SW 1271 (cell line): ENCODE data around the gene ACACB.

Experiments used
- DNase-seq, 2 experiments: peaks; one replicate each; lab custom pipeline; 2025; lab: John Stamatoyannopoulos, UW

The ACACB gene

DNA sequence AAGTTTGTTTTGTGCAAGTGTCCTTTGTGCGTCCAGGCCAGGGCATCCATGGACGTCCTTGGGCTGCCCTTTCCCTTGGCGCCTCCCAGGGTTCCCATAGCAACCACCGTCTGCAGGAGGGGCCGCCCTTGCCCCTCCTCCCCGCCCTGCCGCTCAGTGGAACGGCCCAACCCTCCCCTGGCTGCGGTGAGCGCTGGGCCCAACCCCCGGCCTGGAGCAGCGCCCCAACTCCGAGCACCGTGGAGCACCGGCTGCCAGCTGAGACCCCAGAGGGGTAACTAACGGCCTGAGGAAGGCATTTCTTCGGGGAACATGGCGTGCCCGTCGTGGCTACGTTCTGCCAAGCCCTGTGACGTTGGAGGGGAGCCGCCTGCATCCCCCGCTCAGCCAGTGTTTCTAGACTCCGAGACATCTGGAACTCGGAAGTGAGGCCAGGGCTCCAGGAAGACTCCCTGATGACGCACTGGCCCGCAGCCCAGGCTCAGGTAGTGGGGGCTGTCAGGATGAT lies 5.3 kb upstream of the ACACB start:
- DNase-seq: peak; percentile 70 to 91

DNA sequence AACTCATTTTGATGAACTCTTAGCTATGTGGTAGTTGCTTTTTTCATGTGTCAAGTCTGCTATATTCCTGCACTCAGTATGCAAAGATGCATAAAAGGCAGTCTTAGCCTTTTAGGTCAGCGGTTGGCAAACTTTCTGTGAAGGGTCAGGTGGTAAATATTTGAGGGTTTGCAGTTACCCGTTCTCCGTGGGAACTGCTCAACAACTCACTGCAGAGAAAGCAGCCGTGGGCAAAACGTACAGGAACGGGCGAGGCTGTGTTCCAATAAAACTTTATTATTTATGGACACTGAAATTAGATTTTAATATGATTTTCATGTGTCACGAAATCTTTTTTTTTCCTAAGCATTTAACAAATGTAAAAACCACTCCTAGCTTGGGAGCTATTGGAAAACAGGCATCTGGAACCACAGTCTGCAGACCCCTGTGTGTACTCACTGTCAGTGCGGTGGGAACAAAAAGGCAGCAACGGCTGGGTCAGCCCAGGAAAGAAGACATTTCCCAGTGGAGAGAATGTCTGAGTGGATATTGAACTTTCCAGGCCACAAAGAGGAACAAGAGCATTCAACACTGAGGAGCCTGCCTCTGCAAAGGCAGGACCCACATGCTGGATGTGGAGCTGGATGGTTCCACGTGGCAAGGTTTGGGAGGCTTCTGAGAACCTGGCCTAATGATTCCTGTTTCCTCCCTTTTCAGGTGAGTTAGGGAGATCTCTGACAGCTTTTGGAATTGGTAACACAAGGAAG lies 3.5 kb upstream of the ACACB start:
- DNase-seq: no peak

DNA sequence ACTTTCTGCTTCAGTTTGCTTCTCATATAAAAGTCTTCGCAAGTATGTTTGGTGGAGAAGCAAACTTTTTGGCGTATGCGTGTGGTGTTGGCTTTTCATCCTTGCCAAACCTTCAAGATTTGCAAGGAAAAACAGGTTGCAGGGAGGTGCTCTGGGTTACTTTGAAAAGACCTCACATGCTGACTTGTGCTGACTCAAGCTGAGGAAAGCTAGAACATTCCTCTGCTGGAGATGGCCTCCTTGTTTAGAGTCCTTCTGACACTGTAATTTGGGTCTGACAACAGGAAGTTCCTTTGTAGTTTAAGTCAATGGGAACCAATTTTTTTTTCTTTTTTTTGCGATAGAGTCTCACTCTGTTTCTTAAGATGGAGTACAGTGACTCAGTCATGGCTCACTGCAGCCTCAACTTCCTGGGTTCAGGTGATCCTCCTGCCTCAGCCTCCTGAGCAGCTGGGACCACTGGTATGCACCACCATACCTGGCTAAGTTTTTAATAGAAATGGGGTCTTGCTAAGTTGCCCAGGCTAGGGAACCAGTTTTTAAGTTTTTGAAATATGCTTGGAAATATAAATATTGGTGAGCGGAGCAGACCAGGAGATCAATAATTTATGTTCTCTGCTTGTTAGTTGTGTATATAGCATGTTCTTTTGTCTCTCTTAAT lies 2.6 kb upstream of the ACACB start:
- DNase-seq: no peak

DNA sequence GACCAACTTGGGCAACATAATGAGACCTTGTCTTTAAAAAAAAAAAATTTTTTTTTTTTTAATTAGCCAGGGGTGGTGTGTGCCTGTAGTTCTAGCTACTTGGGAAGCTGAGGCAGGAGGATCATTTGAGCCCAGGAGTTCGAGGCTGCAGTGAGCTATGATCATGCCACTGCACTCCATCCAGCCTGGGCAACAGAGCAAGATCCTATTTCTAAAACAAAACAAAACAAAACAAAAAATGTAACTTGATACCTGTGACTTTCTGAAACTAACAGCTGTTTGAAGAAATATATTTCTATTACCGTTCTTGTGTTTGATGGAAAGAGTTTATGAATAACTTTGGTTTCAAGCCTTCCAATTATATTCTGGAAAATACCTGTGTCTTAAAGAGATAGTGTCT lies 1.7 kb upstream of the ACACB start:
- no peak for DNase-seq

DNA sequence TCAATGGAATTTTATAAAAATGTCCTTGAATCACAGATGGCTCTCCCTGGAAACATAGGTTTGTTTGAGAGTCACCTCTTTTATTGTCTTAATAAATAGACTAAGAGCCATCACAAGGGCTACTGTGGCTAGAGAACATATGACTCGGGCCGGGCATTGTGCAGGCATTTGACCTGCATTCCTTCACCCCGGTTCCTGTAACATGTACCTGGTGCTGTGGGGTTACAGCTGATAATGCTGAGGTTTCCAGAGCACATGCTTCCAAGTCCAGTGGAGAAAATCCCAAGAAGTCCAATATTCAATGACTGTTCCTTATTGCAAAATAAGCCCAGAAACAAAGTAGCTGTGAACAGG lies 1.0 kb upstream of the ACACB start:
- no peak for DNase-seq

DNA sequence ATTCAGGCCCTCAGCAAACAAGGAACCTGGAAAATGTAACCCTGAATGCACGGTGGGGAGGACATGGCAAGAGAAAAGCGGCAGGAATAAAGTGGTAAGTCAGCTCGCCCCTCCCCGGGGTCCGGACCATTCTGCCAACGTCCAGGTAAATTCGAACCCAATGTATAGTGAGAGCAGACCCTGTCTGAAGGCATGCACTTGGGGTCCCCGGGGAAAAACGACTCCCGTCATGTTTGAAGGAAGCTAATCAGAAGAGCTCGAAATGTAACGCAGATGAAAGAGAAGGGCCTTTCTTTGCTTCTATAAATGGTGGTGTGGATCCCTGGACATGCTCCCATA lies 193 bp downstream of the ACACB start:
- no peak for DNase-seq

DNA sequence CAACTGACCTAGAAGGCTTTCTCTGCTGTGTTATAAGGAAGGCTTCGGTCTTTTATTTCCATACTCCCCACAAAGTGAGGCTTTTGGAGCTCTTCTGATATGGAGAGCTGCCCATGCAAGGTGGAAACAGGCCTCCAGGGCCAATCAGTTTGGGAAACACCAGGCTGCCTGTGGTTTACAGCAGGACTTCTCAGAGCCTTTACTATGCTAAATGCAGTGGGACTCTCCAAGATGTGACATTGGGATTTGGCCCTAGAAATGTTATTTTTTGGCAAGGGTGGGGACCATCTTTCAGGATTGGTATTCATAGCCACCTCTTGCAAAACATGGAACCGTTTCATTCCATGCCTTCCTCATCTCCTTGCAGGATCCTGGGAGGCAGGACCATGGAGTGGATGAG lies 3.7 kb downstream of the ACACB start:
- DNase-seq: no peak

DNA sequence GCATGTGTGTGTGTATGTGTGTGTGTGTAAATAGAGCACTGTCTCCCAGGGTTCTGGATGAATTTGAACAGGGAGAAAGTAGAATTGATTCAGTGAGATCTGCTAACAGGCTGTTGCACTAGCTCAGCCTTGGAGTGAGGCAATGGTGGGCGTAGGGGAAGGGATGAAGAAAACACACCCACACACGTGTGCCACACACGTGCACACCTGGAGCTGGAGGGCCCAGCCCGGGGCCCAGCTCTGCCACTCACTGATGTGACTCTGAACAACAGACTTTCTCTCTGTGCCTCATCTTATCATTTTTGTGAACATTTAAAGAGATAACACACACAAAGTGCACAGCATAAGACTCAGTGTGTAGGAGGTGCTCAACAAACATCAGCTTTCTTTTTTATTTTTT lies 4.2 kb downstream of the ACACB start:
- no peak for DNase-seq

DNA sequence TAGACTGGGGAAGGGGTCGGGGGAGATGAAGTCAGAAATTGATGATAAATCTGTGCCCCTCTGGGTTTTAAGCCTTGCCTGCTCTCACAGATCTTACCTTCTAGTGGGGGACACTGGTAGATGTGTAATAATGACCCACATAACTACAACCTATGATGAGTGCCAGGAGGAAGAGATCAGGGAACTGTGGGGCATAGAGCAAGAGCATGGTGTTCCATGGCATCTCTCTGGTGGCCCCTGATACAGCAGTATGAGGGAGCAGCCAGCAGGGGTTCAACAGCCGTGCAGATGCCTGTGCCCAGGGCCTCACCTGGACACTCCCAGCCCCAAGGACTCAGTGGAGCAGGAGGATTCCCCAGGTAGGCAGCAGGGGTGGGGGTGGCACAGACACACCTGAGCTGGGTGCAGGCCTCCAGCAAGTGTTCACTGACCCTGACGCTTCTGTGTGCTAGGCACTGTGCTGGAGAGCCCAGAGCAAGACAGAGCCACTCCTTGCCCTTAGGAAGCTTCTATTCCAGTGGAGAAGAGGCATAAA lies 5.0 kb downstream of the ACACB start:
- DNase-seq: no peak

DNA sequence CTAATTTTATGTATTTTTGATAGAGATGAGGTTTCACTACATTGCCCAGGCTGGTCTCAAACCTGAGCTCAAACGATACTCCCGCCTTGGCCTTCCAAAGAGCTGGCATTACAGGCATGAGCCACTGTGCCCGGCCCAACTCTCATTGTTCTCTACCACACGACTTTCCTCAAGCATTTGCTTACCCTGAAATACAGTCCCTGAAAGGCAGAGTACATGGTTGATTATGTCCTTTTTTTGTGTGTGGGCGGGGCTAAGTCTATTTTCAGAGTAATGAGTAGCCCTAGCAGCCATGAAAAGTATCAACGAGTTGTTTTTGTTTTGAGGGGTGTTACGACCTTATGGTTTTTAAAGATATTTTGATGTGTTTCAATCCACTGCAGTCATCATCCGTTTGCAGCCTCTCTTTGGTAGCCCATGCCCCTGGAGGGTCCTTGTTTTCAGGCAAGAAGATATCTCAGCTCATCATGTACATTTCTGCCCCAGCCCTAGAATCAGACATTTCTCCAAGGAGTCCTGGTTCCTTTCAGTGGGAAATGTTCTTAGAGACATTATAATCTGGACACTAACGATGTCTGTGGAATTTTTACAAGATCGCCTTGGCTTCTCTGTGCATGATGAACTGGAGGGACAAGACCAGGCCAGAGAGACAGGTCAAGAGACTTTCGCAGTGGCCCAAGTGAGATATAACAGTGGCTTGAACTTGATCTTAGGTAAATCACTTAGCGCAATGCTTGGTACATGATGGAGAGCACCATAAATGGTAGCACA lies 8.7 kb downstream of the ACACB start:
- no peak for DNase-seq

DNA sequence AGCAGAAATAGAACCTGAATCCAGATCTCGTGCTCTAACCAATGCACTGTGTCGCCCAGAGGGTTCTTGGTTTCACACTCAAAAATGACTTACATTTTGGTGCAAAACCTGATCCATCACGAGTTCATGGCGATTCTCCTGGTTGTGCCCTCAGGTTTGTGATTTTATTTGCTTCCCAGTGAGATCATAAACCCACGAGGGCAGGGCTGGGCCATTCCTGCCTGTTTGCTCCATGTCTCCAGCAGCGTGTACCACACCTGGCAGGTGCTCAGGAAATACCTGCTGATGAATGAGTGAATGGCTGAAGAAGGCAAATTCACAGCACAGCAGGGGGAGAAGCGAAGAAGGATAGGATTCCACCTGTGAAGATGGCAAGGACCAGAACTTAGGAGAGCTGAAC lies 9.4 kb downstream of the ACACB start:
- no peak for DNase-seq

DNA sequence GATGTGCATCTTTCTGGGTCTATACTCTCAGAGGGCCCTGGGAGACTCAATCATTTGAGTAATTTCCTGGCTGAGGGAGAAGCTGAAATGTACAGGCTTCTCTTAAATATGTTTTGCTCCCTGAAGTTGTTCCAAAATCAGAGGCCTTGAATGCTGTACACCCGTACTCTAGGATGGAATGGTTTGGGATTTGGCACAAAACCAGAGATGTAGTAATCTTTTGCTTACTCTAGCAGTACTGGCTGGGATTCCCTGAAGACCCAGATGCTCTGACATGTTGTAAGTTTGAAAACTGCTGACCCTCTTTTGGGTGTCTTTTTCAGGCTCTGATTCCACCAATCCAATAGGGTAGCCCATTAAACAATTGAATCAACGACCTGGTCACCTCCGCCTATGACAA lies 10.4 kb downstream of the ACACB start:
- no peak for DNase-seq

DNA sequence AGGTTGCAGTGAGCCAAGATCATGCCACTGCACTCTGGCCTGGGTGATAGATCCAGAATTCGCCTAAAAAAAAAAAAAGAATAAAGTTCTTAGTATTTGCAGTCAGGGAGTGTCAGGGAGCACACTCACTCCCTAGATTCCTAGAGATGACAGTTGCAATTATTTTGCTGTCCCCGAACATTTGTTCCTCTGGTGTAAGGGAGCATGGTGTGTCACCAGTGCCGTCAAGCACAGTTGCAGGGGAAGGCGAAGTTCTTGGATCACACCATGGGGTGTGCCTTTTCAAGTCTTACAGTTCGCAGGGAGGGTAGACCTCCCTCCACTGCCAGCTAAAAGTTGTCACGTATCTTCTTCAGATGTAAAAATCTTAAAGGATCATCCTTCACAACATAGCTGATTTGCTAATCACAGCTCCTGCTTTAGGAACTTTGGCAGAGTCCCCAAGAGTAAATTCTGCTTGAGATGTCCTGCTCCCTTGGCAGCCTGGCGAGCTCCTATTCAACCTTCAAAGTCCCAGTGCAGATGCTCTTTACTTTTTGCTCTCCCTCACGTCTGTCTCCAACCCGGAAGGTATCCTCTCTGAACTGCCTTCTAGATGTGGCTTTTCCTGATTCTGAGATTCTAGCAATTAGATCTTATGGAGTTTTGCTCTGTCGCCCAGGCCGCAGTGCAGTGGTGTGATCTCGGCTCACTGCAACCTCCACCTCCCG lies 11.3 kb downstream of the ACACB start:
- no peak for DNase-seq

DNA sequence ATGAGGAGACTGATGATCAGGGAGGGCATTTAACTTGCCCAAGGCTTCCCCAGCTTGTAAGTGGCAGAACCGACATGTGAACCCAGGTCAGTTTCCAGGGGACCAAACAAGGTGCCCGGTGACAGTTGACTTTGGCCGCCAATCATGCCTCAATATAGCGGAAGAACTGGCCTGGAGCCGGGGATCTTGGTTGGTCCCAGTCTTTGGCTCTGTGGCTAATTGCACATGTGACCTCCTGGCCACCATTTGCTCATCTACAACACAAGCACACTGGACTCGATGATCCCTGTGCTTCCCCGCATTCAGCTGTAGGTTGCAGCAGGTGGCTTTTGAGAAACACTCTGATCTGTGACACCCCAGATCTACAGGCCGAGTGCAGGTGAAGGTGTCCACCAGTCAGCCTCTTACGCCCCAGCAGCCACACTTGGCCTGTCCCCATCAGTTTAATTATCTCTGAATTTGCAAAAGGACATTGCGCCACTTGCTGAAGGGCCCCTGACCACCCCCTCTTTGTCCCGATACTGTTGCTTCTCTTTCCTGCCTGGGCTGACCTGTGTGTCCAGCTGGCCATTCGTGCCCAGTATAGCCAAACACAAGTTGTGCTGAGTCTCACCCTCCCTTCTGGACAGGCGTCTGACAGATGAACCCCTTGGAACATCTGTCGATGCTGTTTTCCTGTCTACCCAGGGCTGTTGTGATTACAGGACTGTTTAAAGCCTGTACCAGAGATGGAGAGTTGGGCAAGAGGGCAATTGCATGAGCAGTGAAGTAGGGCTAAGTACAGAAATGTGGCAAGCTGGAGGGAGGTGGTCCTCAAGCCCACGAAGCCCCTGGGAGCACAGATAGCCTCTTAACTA lies 14.1 kb downstream of the ACACB start:
- no peak for DNase-seq

DNA sequence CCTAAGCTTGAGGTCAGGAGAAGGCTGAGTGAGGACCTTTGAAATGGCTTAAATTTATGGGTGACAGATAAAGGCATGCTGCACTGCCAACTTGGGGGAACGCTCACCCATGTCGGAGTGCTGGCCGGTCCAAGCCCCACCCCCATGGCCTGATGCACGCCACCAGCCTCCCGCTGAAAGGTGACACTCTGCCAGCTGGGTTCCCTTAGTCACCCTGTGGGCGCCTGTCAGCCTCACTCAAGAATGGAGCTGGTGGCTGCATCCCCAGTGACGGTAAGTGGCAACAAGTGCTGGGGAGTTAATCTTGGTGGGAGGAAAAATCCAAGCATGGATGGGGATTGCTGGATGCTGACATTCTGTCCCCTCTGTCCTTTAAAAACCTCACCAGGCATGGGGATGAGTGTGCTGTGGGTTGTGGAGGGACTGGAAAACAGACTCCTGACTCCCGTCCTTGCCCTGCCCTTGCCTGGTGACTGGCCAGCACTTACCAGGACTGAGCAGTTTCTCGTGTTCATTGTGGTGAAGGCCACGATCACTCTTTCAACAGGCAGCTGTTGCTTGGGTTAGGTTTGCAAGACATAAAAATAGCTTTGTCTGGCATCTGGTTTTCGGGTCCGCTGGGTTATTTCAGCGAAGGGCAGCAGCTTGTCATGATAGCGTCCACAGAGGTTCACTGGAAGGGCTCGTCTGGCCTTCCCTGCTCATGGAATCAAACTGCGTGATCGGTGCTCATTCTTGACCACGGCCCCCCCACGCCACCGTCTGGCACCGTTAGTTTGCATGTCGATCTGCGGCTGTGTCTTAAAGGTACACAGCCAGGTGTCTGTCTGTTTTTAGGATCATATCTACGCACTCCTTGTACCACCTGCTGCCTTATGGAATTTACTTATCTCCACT lies 15.0 kb downstream of the ACACB start:
- no peak for DNase-seq

DNA sequence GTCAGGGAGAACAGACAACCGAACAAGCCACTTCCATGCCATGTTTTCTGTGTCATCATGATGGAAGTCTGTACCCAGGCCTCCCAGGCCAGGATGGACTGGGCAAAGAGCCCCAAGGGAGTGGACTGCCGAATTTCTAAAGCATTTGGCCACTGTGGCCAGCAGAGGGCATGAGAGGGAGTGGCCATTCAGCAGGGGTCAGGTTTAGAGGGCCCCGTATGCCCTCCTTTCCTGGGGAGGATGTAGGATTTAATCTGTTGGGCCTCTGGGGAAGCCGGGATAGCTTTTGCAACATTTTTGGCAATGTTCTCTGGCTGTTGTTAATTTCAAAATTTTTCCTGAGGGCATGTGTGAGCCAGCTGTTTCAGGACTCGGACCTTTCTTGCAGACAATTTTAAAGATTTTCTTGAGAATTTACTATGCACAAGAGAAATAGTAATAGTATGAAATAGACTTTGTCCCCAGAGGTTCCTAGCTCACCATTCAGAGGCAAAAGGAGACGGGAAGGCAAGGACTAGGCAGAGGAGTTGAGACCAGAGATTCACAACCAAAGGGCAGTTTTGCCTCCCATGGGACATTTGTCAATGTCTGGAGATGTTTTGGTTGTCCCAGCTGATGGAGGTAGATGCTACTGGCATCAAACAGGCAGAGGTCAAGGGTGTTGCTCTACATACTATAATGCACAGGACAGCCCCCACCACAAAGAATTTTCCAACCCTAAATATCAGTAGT lies 18.0 kb downstream of the ACACB start:
- DNase-seq: peak in 1 of 2 experiments; percentile 6

DNA sequence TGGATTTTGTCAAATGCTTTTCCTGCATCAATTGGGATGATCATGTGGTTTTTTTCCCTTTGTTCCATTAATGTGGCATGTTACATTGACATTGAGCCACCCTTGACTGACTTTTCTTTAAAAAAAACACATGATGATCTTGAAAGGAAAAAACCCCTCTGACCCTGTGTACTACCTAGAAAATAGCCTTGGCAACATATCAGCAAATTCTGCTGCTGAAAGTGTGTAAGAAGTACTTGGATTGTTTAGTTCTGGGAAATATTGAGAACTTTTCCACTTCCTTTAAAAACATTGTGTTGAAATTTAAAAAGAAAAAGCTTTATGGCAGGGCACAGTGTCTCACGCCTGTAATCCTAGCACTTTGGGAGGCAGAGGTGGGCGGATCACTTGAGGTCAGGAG lies 20.7 kb downstream of the ACACB start:
- DNase-seq: no peak

DNA sequence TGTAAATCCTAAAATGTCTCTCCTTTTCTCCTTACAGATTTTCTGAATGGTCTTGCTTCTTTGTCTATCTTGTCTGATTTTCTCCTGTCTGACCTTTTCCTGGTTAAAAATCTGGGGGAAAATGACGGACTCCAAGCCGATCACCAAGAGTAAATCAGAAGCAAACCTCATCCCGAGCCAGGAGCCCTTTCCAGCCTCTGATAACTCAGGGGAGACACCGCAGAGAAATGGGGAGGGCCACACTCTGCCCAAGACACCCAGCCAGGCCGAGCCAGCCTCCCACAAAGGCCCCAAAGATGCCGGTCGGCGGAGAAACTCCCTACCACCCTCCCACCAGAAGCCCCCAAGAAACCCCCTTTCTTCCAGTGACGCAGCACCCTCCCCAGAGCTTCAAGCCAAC lies 23.0 kb downstream of the ACACB start:
- no peak for DNase-seq

DNA sequence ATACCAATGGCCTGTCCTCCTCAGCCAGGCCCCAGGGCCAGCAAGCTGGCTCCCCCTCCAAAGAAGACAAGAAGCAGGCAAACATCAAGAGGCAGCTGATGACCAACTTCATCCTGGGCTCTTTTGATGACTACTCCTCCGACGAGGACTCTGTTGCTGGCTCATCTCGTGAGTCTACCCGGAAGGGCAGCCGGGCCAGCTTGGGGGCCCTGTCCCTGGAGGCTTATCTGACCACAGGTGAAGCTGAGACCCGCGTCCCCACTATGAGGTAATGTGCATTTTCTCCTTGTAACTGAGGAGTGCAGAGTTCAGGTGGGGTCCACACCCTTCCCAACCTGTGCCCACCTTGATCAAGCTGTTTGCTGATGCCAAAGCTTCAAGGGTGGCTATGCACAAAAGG lies 23.4 kb downstream of the ACACB start:
- no peak for DNase-seq

DNA sequence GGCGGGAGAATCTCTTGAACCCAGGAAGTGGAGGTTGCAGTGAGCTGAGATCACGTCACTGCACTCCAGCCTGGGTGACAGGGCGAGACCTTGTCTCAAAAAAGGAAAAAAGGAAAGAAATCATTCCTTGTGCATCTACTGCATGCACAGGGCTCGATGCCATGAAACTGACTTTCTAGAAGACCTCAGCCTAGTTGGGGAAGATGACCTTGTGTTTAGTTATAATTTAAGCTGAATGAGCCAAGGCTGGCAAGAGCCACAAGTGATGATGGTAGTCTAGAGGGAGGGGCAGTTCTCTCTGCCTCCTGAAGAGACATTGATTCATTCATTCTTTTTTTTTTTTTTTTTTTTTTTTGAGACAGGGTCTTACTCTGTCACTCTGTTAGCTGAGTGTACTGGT lies 24.2 kb downstream of the ACACB start:
- no peak for DNase-seq
